ENCODE data around the gene HRH2.

The HRH2 gene

GRCh38 chr5:175681968-175682340, 24.1 kb downstream of the HRH2 start:
- H3K27ac ChIP-seq, result no peak overlapping the region
- DNase-seq (ENCODE audit: low read depth, low spot score), result no peak
- no peak overlapping the region for H3K4me3 ChIP-seq
- H3K36me3 ChIP-seq (ENCODE audit: insufficient read depth, low read length), result no peaks in the 10 kb centered on the region
- H3K9me3 ChIP-seq (ENCODE audit: low read depth, low read length), result no peaks in the 10 kb centered on the region
- no peak overlapping the region for H3K9ac ChIP-seq (ENCODE audit: insufficient read length)
- TF ChIP-seq POLR2AphosphoS5 (IDR thresholded peaks at IDR 0.05; ENCODE audit: borderline replicate concordance, low read depth, low read length) (no peak), EZH2 (IDR thresholded peaks at IDR 0.05) (no peak), FOXP2 (optimal IDR thresholded peaks at IDR 0.05; ENCODE audit: control extremely low read depth, extremely low read length, insufficient read depth) (no peak)

GRCh38 chr5:175682664-175683063, 24.8 kb downstream of the HRH2 start:
- Histone ChIP-seq H3K9ac (ENCODE audit: insufficient read length) (no peak overlapping the region), H3K4me3 (no peak overlapping the region), H3K9me3 (ENCODE audit: low read depth, low read length) (no peaks in the 10 kb centered on the region), H3K36me3 (ENCODE audit: insufficient read depth, low read length) (no peaks in the 10 kb centered on the region), H3K27ac (no peak overlapping the region)
- DNase-seq (ENCODE audit: low read depth, low spot score), result no peak
- TF ChIP-seq POLR2AphosphoS5 (IDR thresholded peaks at IDR 0.05; ENCODE audit: borderline replicate concordance, low read depth, low read length), result no peak
- TF ChIP-seq EZH2 (IDR thresholded peaks at IDR 0.05), result no peak
- TF ChIP-seq FOXP2 (optimal IDR thresholded peaks at IDR 0.05; ENCODE audit: control extremely low read depth, extremely low read length, insufficient read depth), result no peak

GRCh38 chr5:175683231-175683630, 25.4 kb downstream of the HRH2 start:
- Histone ChIP-seq H3K36me3 (ENCODE audit: insufficient read depth, low read length) (no peaks in the 10 kb centered on the region), H3K9ac (ENCODE audit: insufficient read length) (no peak overlapping the region), H3K9me3 (ENCODE audit: low read depth, low read length) (no peaks in the 10 kb centered on the region), H3K27ac (no peak overlapping the region), H3K4me3 (no peak overlapping the region)
- no peak for DNase-seq (ENCODE audit: low read depth, low spot score)
- no peak for TF ChIP-seq FOXP2 (optimal IDR thresholded peaks at IDR 0.05; ENCODE audit: control extremely low read depth, extremely low read length, insufficient read depth)
- no peak for TF ChIP-seq POLR2AphosphoS5 (IDR thresholded peaks at IDR 0.05; ENCODE audit: borderline replicate concordance, low read depth, low read length)
- TF ChIP-seq EZH2 (IDR thresholded peaks at IDR 0.05), result no peak

GRCh38 chr5:175683921-175684320, 26.1 kb downstream of the HRH2 start:
- Histone ChIP-seq H3K9ac (ENCODE audit: insufficient read length) (no peak overlapping the region), H3K9me3 (ENCODE audit: low read depth, low read length) (no peaks in the 10 kb centered on the region), H3K4me3 (no peak overlapping the region), H3K27ac (no peak overlapping the region), H3K36me3 (ENCODE audit: insufficient read depth, low read length) (no peaks in the 10 kb centered on the region)
- no peak for DNase-seq (ENCODE audit: low read depth, low spot score)
- TF ChIP-seq EZH2 (IDR thresholded peaks at IDR 0.05), result no peak
- no peak for TF ChIP-seq FOXP2 (optimal IDR thresholded peaks at IDR 0.05; ENCODE audit: control extremely low read depth, extremely low read length, insufficient read depth)

- Histone ChIP-seq H3K36me3 (ENCODE audit: insufficient read depth, low read length) (no peaks in the 10 kb centered on the region), H3K9ac (ENCODE audit: insufficient read length) (no peak overlapping the region), H3K9me3 (ENCODE audit: low read depth, low read length) (no peaks in the 10 kb centered on the region), H3K27ac (no peak overlapping the region), H3K4me3 (no peak overlapping the region)
- TF ChIP-seq POLR2AphosphoS5 (IDR thresholded peaks at IDR 0.05; ENCODE audit: borderline replicate concordance, low read depth, low read length) (no peak), FOXP2 (optimal IDR thresholded peaks at IDR 0.05; ENCODE audit: control extremely low read depth, extremely low read length, insufficient read depth) (no peak), EZH2 (IDR thresholded peaks at IDR 0.05) (no peak)
- DNase-seq (ENCODE audit: low read depth, low spot score), result no peak
These were observed 27.1 kb downstream of the HRH2 start for GRCh38 chr5:175684931-175685330.

GRCh38 chr5:175685701-175686350, 28.0 kb downstream of the HRH2 start:
- no peak overlapping the region for H3K27ac ChIP-seq
- no peak for DNase-seq (ENCODE audit: low read depth, low spot score)

GRCh38 chr5:175686396-175686795, 28.5 kb downstream of the HRH2 start:
- H3K9me3 ChIP-seq (ENCODE audit: low read depth, low read length), result no peaks in the 10 kb centered on the region
- H3K9ac ChIP-seq (ENCODE audit: insufficient read length), result no peak overlapping the region
- H3K27ac ChIP-seq, result no peak overlapping the region
- H3K36me3 ChIP-seq (ENCODE audit: insufficient read depth, low read length), result no peaks in the 10 kb centered on the region
- H3K4me3 ChIP-seq, result no peak overlapping the region
- TF ChIP-seq EZH2 (IDR thresholded peaks at IDR 0.05), result no peak
- no peak for TF ChIP-seq POLR2AphosphoS5 (IDR thresholded peaks at IDR 0.05; ENCODE audit: borderline replicate concordance, low read depth, low read length)
- TF ChIP-seq FOXP2 (optimal IDR thresholded peaks at IDR 0.05; ENCODE audit: control extremely low read depth, extremely low read length, insufficient read depth), result no peak
- no peak for DNase-seq (ENCODE audit: low read depth, low spot score)

More at GRCh38 chr5:175685701-175686350, 28.0 kb downstream of the HRH2 start:
- H3K4me3 ChIP-seq, result no peak overlapping the region
- TF ChIP-seq EZH2 (IDR thresholded peaks at IDR 0.05), result no peak
- no peak for TF ChIP-seq FOXP2 (optimal IDR thresholded peaks at IDR 0.05; ENCODE audit: control extremely low read depth, extremely low read length, insufficient read depth)
- TF ChIP-seq POLR2AphosphoS5 (IDR thresholded peaks at IDR 0.05; ENCODE audit: borderline replicate concordance, low read depth, low read length), result no peak
- H3K9me3 ChIP-seq (ENCODE audit: low read depth, low read length), result no peaks in the 10 kb centered on the region
- no peaks in the 10 kb centered on the region for H3K36me3 ChIP-seq (ENCODE audit: insufficient read depth, low read length)
- no peak overlapping the region for H3K9ac ChIP-seq (ENCODE audit: insufficient read length)

- Histone ChIP-seq H3K27ac (no peak overlapping the region), H3K9me3 (ENCODE audit: low read depth, low read length) (no peaks in the 10 kb centered on the region), H3K36me3 (ENCODE audit: insufficient read depth, low read length) (no peaks in the 10 kb centered on the region), H3K9ac (ENCODE audit: insufficient read length) (no peak overlapping the region), H3K4me3 (no peak overlapping the region)
- DNase-seq (ENCODE audit: low read depth, low spot score), result no peak
- TF ChIP-seq POLR2AphosphoS5 (IDR thresholded peaks at IDR 0.05; ENCODE audit: borderline replicate concordance, low read depth, low read length), result no peak
These were observed 29.0 kb downstream of the HRH2 start for GRCh38 chr5:175686826-175687225.

- Histone ChIP-seq H3K4me3 (no peak overlapping the region), H3K36me3 (ENCODE audit: insufficient read depth, low read length) (no peaks in the 10 kb centered on the region), H3K27ac (no peak overlapping the region), H3K9ac (ENCODE audit: insufficient read length) (no peak overlapping the region), H3K9me3 (ENCODE audit: low read depth, low read length) (no peaks in the 10 kb centered on the region)
- TF ChIP-seq POLR2AphosphoS5 (IDR thresholded peaks at IDR 0.05; ENCODE audit: borderline replicate concordance, low read depth, low read length) (no peak), EZH2 (IDR thresholded peaks at IDR 0.05) (no peak), FOXP2 (optimal IDR thresholded peaks at IDR 0.05; ENCODE audit: control extremely low read depth, extremely low read length, insufficient read depth) (no peak)
- no peak for DNase-seq (ENCODE audit: low read depth, low spot score)
These were observed 29.4 kb downstream of the HRH2 start for GRCh38 chr5:175687231-175687701.

Measured in SK-N-MC (cell line).